Lung (tissue), 12 donors: ENCODE results near the gene ADAMTS2. TPM values are rescaled to one million over a fixed set of nuclear protein-coding genes. Genes with fewer than 3 reads are reported as not detected.

ENCODE experiments used
- ATAC-seq: fragments of 200-7000 bp; cut with Tn5 transposase; one replicate; pipeline ENCODE4 v1.9.1; 2020; ENCODE audit warnings: moderate number of reproducible peaks; ENCODE audit not compliant: insufficient read depth, low FRiP score
- DNase-seq, 3 donors: peaks; one replicate each; pipeline ENCODE4 v3.0.0-alpha.2; 2013 to 2017
- H3K27ac ChIP-seq, 2 donors: one replicate each; pipeline ENCODE4 v1.5.1; 2013; ENCODE audit warnings: mild to moderate bottlenecking in 2 of 2, moderate library complexity in 2 of 2, control low read depth in 1 of 2, inconsistent platforms in 1 of 2, low read depth in 1 of 2, low read length in 1 of 2
- H3K27me3 ChIP-seq, 3 donors: one replicate each; pipeline ENCODE4 v1.5.1; 2013; ENCODE audit warnings: low read length in 2 of 3; ENCODE audit not compliant: control insufficient read depth in 3 of 3, insufficient read depth in 3 of 3
- H3K36me3 ChIP-seq, 4 donors: one replicate each; pipeline ENCODE4 v1.5.1; 2013; ENCODE audit warnings: low read length in 4 of 4, mild to moderate bottlenecking in 1 of 4, moderate library complexity in 1 of 4; ENCODE audit not compliant: control insufficient read depth in 4 of 4, insufficient read depth in 4 of 4
- H3K4me1 ChIP-seq, 5 donors: one replicate each; pipeline ENCODE4 v1.5.1; 2013; ENCODE audit warnings: low read length in 5 of 5, mild to moderate bottlenecking in 2 of 5, moderate library complexity in 1 of 5; ENCODE audit not compliant: control insufficient read depth in 5 of 5, insufficient read depth in 5 of 5
- H3K4me3 ChIP-seq: one replicate; pipeline ENCODE4 v1.5.1; 2013; ENCODE audit warnings: mild to moderate bottlenecking, control low read depth, moderate library complexity
- H3K9ac ChIP-seq, 2 donors: one replicate each; pipeline ENCODE4 v1.5.1; 2013; ENCODE audit warnings: low read length in 2 of 2, control low read depth in 1 of 2; ENCODE audit not compliant: insufficient read depth in 1 of 2
- H3K9me3 ChIP-seq, 4 donors: one replicate each; pipeline ENCODE4 v1.5.1; 2013; ENCODE audit warnings: low read length in 3 of 4, mild to moderate bottlenecking in 1 of 4, moderate library complexity in 1 of 4; ENCODE audit not compliant: control insufficient read depth in 4 of 4, insufficient read depth in 3 of 4
- WGBS, 2 donors: extraction: QIAGEN DNeasy Blood & Tissue Kit; methylation state at CpG; one replicate each; pipeline ENCODE4 v1.1.7; 2013; 5-methylcytosine and 5-hydroxymethylcytosine counted together
- polyA plus RNA-seq, 2 donors: library from polyadenylated mRNA; stranded (reverse); fragments of 200-250 nt; gene quantifications; one replicate each; pipeline ENCODE4 v1.2.1, GENCODE V29; 2013
- total RNA-seq, 2 donors: library from RNA; depleted of rRNA in 1 of 2; stranded (reverse); fragments of >200 nt in 1 of 2; gene quantifications; one replicate each; pipeline ENCODE4 v1.2.1, GENCODE V29; 2014 to 2021
- TF ChIP-seq, protein P1 (sequence below): IDR thresholded peaks from 2 replicates; pipeline ENCODE4 v1.5.1; 2012; ENCODE audit warnings: mild to moderate bottlenecking; ENCODE audit errors: control extremely low read depth, extremely low read depth
- donor health status: control.
- donor health status: control.
- donor health status: Bipolar disorder and iron deficiency.
- donor health status: healthy.
- donor health status: DM: yes; HTN: yes; CAD: no.

Gene ADAMTS2
- total and polyA plus RNA-seq, 4 donors, result 9.3 to 45.5 (median 28.7) TPM

GRCh38 chr5:179126506-179126991, 218.7 kb downstream of the ADAMTS2 start:
- ATAC-seq (no peak), DNase-seq (no peak)
- Histone ChIP-seq H3K9ac (no peak overlapping the region), H3K27me3 (no peaks in the 10 kb centered on the region), H3K36me3 (peaks cover 0 to 22% (median 3%) of the 10 kb centered on the region in 4 donors), H3K9me3 (peaks cover 0 to 30% (median 0%) of the 10 kb centered on the region in 4 donors), H3K27ac (no peak overlapping the region), H3K4me3 (no peak overlapping the region), H3K4me1 (no peaks in the 10 kb centered on the region)
- TF ChIP-seq, protein P1, sequence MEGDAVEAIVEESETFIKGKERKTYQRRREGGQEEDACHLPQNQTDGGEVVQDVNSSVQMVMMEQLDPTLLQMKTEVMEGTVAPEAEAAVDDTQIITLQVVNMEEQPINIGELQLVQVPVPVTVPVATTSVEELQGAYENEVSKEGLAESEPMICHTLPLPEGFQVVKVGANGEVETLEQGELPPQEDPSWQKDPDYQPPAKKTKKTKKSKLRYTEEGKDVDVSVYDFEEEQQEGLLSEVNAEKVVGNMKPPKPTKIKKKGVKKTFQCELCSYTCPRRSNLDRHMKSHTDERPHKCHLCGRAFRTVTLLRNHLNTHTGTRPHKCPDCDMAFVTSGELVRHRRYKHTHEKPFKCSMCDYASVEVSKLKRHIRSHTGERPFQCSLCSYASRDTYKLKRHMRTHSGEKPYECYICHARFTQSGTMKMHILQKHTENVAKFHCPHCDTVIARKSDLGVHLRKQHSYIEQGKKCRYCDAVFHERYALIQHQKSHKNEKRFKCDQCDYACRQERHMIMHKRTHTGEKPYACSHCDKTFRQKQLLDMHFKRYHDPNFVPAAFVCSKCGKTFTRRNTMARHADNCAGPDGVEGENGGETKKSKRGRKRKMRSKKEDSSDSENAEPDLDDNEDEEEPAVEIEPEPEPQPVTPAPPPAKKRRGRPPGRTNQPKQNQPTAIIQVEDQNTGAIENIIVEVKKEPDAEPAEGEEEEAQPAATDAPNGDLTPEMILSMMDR, result no peak
- WGBS, 2 donors, result 89 to 91% methylated on average over 14 of the region's 14 CpGs

GRCh38 chr5:179125789-179126505, 219.3 kb downstream of the ADAMTS2 start:
- TF ChIP-seq, protein P1, result no peak
- Histone ChIP-seq H3K9me3 (peaks cover 0 to 31% (median 0%) of the 10 kb centered on the region in 4 donors), H3K4me1 (no peaks in the 10 kb centered on the region), H3K9ac (no peak overlapping the region), H3K27ac (no peak overlapping the region), H3K36me3 (peaks cover 0 to 23% (median 3%) of the 10 kb centered on the region in 4 donors), H3K4me3 (no peak overlapping the region), H3K27me3 (no peaks in the 10 kb centered on the region)
- no peak for DNase-seq
- WGBS, 2 donors, result 92 to 94% methylated on average over 25 of the region's 25 CpGs
- no peak for ATAC-seq

GRCh38 chr5:179124853-179125788, 220.1 kb downstream of the ADAMTS2 start:
- ATAC-seq, result no peak
- Histone ChIP-seq H3K9ac (no peak overlapping the region), H3K27me3 (no peaks in the 10 kb centered on the region), H3K9me3 (peaks cover 0 to 36% (median 0%) of the 10 kb centered on the region in 4 donors), H3K27ac (no peak overlapping the region), H3K4me3 (no peak overlapping the region), H3K36me3 (peaks cover 0 to 23% (median 3%) of the 10 kb centered on the region in 4 donors), H3K4me1 (no peaks in the 10 kb centered on the region)
- no peak for DNase-seq
- TF ChIP-seq, protein P1, result no peak
- WGBS, 2 donors, result 93 to 94% methylated on average over 40 to 43 of the region's 43 CpGs
